Neutrophil (primary cell): ENCODE results near the gene NPBWR2.
A peak's percentile ranks its signal among the peaks of the same experiment; 100 is the strongest.

ENCODE experiments used
- H3K27ac ChIP-seq: fragments of 200-600 bp; sonication (generic); 2 replicates; pipeline ENCODE4 v1.5.1; 2016; ENCODE audit warnings: mild to moderate bottlenecking, moderate library complexity
- H3K27me3 ChIP-seq: fragments of 200-600 bp; sonication (generic); 2 replicates; pipeline ENCODE4 v1.6.0; 2016; ENCODE audit warnings: mild to moderate bottlenecking
- H3K36me3 ChIP-seq: fragments of 200-600 bp; sonication (generic); 2 replicates; pipeline ENCODE4 v1.5.1; 2017
- H3K4me1 ChIP-seq, 2 experiments: fragments of 200-600 bp in 1 of 2; sonication (generic) in 1 of 2; 1 replicate in 1 of 2; 2 replicates in 1 of 2; pipeline versions ENCODE4 v1.5.1 to v1.6.1; 2013 to 2016; ENCODE audit warnings: low read depth in 1 of 2, low read length in 1 of 2, mild to moderate bottlenecking in 1 of 2, moderate library complexity in 1 of 2; ENCODE audit not compliant: control insufficient read depth in 1 of 2, insufficient read depth in 1 of 2
- H3K4me3 ChIP-seq, 2 experiments: fragments of 200-600 bp in 1 of 2; sonication (generic) in 1 of 2; 1 replicate in 1 of 2; 2 replicates in 1 of 2; pipeline ENCODE4 v1.5.1; 2013 to 2016; ENCODE audit warnings: low read depth in 1 of 2, low read length in 1 of 2, mild to moderate bottlenecking in 1 of 2, moderate library complexity in 1 of 2
- H3K9me3 ChIP-seq: fragments of 200-600 bp; sonication (generic); 2 replicates; pipeline ENCODE4 v1.5.1; 2016
- CTCF ChIP-seq: fragments of 200-600 bp; sonication (generic); IDR thresholded peaks from 2 replicates; pipeline ENCODE4 v1.5.1; 2016; ENCODE audit warnings: antibody characterized with exemption

Gene NPBWR2

GRCh38 chr20:64082126-64082731, 25.1 kb downstream of the NPBWR2 start:
- TF ChIP-seq CTCF: no peak
- H3K4me3 ChIP-seq: peak overlapping the region; percentile 97 to 100
- H3K9me3 ChIP-seq: no peaks in the 10 kb centered on the region
- H3K4me1 ChIP-seq: peaks cover 51 to 57% of the 10 kb centered on the region in 2 experiments
- peaks cover 4% of the 10 kb centered on the region for H3K36me3 ChIP-seq
- peak overlapping the region; percentile 99 for H3K27ac ChIP-seq
- H3K27me3 ChIP-seq: peaks cover 28% of the 10 kb centered on the region

GRCh38 chr20:64081624-64081964, 25.8 kb downstream of the NPBWR2 start:
- Histone ChIP-seq H3K4me3 (peak overlapping the region; percentile 97 to 100), H3K27me3 (peaks cover 28% of the 10 kb centered on the region), H3K9me3 (no peaks in the 10 kb centered on the region), H3K4me1 (peaks cover 53 to 61% of the 10 kb centered on the region in 2 experiments), H3K36me3 (peaks cover 7% of the 10 kb centered on the region), H3K27ac (peak overlapping the region; percentile 99)
- no peak for TF ChIP-seq CTCF

GRCh38 chr20:64080813-64081623, 26.3 kb downstream of the NPBWR2 start:
- Histone ChIP-seq H3K9me3 (no peaks in the 10 kb centered on the region), H3K36me3 (peaks cover 12% of the 10 kb centered on the region), H3K27ac (peak overlapping the region; percentile 99), H3K27me3 (peaks cover 25% of the 10 kb centered on the region), H3K4me3 (peak overlapping the region; percentile 97 to 100), H3K4me1 (peaks cover 58 to 67% of the 10 kb centered on the region in 2 experiments)
- TF ChIP-seq CTCF: no peak

- Histone ChIP-seq H3K4me1 (peaks cover 66 to 75% of the 10 kb centered on the region in 2 experiments), H3K36me3 (peaks cover 20% of the 10 kb centered on the region), H3K9me3 (no peaks in the 10 kb centered on the region), H3K4me3 (peak within 1 kb of the TSS; percentile 99 to 100), H3K27me3 (peaks cover 17% of the 10 kb centered on the region), H3K27ac (peak within 1 kb of the TSS; percentile 99)
- no peak for TF ChIP-seq CTCF
These were observed 27.2 kb downstream of the NPBWR2 start, which contains the start of gene OPRL1 for GRCh38 chr20:64080013-64080812. OPRL1 (plus strand) TSS chr20:64080082; CDS start chr20:64092721, 12,639 bp downstream.

GRCh38 chr20:64079273-64080012, 27.9 kb downstream of the NPBWR2 start, which contains the start of gene RGS19:
RGS19 (minus strand) TSS chr20:64079518; CDS start chr20:64076886, 2,632 bp downstream.
- H3K9me3 ChIP-seq: no peaks in the 10 kb centered on the region
- peak within 1 kb of the TSS; percentile 99 for H3K27ac ChIP-seq
- H3K4me1 ChIP-seq: peaks cover 68 to 79% of the 10 kb centered on the region in 2 experiments
- H3K36me3 ChIP-seq: peaks cover 28% of the 10 kb centered on the region
- peak within 1 kb of the TSS; percentile 99 to 100 for H3K4me3 ChIP-seq
- TF ChIP-seq CTCF: no peak
- H3K27me3 ChIP-seq: peaks cover 9% of the 10 kb centered on the region
